Dedifferentiated amniotic fluid mesenchymal stem cell (primary cell): ENCODE results near the gene LSMEM2.
"Not testable (repeated sequence)": the region's sequence is repeated elsewhere in the genome, so short reads cannot be mapped to it uniquely, and the experiment has no call there.

Source experiments
- DNase-seq: peaks from one replicate; pipeline ENCODE4 v3.0.0-alpha.2; 2016; ENCODE audit errors: extremely low spot score

LSMEM2 gene

DNA sequence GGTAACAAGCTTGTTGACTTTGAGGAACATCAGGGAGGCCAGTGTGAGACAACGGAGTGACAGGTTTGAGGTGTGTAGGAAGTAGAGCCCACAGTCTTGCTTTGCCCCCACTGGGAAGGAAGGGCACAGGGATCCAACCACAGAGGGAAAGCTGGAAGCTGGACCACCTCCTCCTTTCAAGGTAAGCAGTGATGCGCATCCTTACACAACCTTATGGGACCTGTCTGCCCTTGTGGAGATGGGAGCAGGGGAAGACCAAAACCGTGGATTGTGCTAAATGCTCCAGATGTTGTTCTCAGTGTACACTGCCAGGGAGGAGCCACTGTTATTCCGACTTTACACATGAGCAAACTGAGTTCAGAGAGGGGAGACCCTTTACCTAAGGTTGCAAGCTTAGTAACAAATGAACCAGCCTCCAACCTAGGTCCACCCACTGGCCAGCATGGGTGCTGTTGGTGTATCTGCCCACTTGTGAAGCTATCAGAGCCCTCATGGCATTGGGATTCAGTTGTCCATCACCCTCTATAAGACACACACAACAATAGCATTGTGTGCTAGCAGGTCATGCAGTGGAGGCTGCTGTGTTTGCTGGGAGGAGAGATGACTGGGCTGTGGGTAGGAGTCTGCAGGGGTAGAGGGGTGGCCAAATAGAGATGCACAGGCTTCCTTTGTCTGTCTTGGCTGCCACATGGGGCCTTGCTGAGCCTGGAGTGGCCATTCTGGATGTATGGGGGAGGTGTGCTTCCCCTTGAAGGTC is 586 bp upstream of the LSMEM2 start:
- no peak for DNase-seq

GRCh38 chr3:50279255-50280016 is 549 bp downstream of the LSMEM2 start:
- DNase-seq = no peak

GRCh38 chr3:50284121-50284520 is 5.2 kb downstream of the LSMEM2 start:
- DNase-seq = not testable (repeated sequence)

GRCh38 chr3:50286322-50287227 is 7.7 kb downstream of the LSMEM2 start:
- no peak for DNase-seq

DNA sequence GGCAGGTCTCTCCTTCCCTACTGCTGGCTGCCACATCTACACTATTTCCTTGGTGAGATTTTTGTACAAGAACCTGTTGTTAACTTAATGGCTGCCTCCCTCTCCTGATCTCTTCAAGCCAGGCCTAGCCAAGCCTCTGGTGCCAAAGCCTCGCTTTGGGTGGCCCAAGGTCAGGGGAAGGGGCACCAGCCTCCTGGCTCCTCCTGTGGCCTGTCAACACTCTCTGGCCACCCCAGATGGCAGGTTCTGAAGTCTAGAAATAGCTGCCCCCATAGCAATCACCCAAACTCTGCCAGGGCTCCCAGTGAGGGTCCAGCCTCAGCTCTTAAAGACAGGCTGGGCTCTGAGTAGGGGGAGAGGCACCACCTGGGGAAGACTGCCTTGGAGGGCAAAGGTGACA is 8.4 kb downstream of the LSMEM2 start:
- DNase-seq = no peak

- peak; percentile 9 for DNase-seq
Observed at GRCh38 chr3:50288387-50289007, 9.6 kb downstream of the LSMEM2 start.

GRCh38 chr3:50289130-50289529 is 10.2 kb downstream of the LSMEM2 start:
- DNase-seq = no peak

DNA sequence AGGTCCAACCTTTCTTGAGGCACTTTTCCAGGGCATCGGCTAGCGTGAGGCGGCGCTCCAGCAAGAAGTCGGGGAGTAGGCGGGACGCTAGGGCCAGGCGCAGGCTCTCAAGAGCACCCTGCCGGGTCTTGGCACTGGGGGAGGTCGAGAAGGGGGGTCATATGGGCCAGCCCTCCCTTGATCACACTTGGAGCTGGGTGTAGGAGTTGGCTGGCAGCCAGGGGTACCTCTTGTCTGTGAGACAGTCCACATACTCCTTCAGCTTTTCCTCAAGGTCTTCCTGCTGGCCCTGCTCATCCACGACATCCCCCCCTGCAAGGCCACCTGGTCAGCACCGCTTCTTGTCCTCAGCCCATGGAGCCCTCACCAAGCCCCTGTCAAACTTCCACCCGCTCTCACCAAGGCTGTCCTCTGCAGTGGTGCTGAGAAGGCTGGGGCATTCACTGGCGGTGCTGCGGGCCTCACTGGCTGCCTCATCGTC is 11.3 kb downstream of the LSMEM2 start:
- no peak for DNase-seq

DNA sequence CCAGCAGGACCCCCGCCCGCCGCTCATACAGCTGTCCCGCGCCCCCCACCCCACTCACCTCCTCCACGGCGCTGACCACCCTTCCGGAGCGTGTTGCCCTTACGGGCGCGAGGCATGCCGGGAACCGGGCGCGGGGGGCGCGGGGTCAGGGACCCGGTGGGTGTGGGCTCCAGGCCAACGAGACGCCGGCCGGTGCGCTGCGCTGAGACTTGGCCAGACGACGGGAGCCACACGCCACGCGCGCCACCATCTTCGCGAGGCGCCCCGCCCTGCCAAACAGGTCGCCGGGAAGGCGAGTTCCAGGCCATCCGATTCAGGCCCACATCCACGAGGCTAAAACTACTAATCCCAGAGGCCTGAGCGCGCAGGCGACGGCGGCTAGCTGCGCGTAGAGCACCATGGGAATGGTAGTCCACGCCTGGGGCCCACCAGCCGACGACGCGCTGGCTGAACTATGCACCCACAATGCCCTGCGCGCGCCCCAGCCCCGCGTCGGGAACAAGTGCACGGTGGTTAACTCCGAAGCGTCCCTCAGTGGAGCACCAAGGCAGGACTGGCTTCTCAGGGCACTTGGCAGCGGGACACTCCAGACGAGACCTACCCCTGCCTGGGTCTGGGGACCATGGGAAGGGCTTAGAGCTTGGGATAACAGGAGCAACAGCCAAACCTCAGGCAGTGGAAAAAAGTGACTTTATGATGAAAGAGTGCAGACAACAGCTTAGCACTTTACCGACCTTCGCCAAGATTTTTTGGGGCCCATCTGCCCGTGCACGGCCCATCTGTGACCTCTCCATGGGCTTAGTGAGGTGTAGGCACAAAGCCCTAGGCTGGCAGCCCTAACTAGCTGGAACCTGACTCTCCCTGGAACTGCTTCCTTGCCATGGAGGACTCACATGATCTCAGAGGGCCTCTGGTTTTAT is 13.5 kb downstream of the LSMEM2 start, which contains the start of gene IFRD2:
TSS of gene IFRD2 (minus strand) at position 271 of the 920 bp plus-strand sequence. CDS start at position 116, 155 bp downstream.
- DNase-seq = peak; percentile 94

GRCh38 chr3:50293079-50293801 is 14.4 kb downstream of the LSMEM2 start:
- no peak for DNase-seq

- no peak for DNase-seq
Observed at GRCh38 chr3:50294089-50294488, 15.2 kb downstream of the LSMEM2 start.

DNA sequence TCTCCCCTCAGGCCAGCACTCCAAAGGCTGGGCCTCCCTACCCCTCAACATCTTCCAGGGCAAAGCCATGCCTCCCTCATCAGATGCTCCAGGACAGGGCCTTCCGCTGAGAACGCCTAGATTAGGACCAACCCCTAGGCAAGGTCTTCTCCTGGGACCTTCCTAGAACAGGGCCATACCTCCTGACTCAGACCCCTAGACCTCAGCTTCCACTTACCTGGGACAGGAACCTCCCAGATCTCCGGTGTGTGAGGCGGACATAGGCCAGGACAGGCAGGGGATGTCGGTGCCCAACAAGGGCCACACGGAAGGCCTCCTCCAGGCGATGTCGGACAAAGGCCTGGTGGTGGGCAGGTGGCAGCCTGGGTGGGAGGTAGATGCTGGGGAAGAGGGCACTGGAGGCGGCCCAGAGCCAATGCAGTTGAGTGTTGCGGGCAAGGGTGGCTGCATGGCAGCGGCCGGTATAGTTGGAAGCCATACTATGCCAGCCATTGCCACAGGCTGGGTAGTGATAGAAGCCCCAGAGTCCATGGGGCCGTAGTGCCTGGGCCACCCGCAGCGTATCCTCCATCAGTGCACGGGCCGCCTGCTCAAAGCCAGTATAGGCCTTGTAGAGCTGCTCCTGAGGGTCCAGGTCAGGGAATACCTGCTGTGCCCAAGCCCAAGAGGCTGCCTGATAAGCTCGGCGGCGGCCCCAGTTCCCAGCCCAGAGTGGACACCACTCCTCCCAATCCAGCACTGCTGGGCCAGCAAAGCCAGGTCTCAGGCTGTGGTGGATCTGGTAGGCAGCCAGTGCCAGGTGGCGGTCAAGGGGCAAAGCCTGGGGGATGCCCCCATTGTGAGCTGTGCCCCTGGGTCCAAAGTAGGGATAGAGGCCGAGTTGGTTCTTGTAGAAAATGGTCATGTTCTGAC is 15.9 kb downstream of the LSMEM2 start:
- DNase-seq = no peak

GRCh38 chr3:50295553-50296431 is 16.9 kb downstream of the LSMEM2 start:
- DNase-seq = no peak

GRCh38 chr3:50296721-50297383 is 18.0 kb downstream of the LSMEM2 start:
- no peak for DNase-seq

GRCh38 chr3:50297384-50297775 is 18.5 kb downstream of the LSMEM2 start:
- DNase-seq = no peak

DNA sequence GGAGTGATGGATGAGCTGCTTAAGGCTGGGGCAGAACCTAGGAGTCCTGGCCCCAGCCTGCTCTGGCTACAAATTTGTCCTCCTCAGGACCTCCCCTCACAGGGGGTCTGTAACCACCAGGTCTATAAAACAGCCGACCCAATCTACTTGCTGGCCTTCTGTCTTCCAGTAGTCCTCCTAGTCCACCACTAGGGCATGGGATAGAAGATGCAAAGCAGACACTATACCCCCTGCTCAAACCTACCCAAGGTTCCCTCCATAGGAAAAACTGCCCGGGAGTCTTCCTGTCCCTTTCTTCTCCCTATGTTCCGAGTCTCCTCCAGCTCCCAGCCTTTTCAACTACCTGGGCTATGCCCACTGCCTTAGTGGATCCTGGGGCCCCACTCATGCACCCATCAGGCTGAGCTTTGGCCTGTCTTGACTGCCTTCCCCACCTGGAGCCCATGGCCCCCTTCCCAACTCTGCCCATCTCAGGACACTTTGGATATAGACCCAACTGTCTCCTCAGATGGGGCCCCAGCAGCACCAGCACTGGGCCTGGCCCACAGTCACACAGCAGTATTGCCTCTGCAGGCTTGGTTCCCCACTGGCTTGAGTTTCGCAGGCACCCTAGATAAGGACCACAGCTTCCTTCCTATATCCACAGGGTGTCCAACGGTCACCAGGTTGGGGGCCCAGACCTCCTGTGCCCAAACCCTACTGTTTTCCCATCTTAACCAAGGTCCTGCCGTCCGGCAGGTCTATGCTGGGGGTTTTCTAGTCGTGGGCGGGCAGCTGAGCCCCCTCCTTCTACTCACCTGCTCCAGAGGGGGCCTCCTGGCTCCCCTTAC is 19.2 kb downstream of the LSMEM2 start:
- peak; percentile 11 for DNase-seq
